ENCODE results near the gene PIK3CB.
"Not testable (repeated sequence)": the region's sequence is repeated elsewhere in the genome, so short reads cannot be mapped to it uniquely, and the experiment has no call there.

Gene PIK3CB

DNA sequence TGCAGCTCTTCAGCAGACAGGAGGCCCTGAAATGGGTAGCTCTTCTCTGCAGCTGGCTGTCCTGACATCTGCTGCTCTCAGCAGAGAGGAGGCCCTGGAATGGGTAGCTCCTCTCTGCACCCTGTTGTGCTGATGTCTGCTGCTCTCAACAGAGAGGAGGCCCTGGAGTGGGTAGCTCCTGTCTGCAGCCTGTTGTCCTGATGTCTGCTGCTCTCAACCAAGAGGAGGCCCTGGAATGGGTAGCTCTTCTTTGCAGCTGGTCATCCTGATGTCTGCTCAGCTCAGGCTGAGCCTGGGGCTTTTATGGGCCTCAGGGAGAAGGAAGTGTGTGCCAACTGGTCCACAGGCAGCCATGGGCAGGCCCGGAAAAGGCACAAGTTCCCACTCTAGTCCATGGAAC is 66.6 kb downstream of the PIK3CB start:
- in situ Hi-C loops (cut with MboI; ENCODE audit: low sequenced_read_pairs), result no loop called here

DNA sequence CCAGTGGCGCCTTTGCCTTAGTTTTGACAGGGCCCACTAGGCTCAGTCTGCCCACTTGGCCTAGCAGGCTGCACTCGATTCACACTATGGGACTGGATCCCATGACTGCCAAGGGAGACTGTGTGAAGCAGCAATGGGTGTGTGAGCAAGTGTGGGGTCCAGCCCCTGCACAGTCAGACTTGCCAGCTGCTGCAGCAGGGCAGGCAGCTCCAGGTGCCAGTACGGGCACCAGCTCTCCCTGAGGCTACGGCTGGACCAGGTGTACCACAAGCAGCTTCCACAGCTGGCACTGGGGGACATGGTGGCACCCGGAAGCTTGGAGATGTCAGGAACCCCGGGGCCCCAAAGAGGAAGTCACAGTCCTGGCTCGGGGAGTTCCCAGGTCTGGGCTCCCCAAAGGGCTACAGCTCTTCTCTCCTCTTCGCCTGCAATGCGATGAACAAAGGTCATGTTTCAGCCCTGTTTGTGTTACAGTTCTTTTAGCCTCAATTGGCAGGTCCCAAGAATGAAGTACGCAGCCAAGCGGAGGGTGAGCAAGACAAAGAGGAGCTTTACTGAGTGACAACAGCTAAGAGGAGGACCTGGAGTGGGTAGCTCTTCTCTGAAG is 67.1 kb downstream of the PIK3CB start:
- in situ Hi-C loops (cut with MboI; ENCODE audit: low sequenced_read_pairs), result no loop called here

- in situ Hi-C loops (cut with MboI; ENCODE audit: low sequenced_read_pairs), result no loop called here
Observed at GRCh38 chr3:138761002-138761401, 73.7 kb downstream of the PIK3CB start.

- in situ Hi-C loops (cut with MboI; ENCODE audit: low sequenced_read_pairs), result no loop called here
Observed at GRCh38 chr3:138748190-138748589, 86.5 kb downstream of the PIK3CB start.

DNA sequence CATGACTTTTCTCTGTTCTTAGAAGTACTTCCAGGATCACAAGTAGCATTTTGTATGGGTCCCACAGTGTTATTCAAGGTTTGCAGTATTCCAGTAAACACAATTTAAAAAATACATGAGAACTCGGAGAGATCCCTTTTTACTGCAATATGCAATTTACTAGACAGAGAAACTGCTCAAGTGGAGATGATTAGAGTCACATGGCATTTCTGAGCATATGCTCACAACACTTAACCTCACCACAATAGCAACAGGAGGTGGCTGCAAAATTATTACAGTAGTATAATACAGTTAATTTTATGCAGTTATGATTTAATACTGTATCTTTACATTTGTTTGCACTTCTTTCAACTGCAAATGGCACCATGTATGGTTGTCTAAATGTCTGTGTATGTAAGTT is 87.5 kb downstream of the PIK3CB start:
- in situ Hi-C loops (cut with MboI; ENCODE audit: low sequenced_read_pairs), result no loop called here

GRCh38 chr3:138740072-138740471 is 94.7 kb downstream of the PIK3CB start:
- in situ Hi-C loops (cut with MboI; ENCODE audit: low sequenced_read_pairs), result no loop called here

DNA sequence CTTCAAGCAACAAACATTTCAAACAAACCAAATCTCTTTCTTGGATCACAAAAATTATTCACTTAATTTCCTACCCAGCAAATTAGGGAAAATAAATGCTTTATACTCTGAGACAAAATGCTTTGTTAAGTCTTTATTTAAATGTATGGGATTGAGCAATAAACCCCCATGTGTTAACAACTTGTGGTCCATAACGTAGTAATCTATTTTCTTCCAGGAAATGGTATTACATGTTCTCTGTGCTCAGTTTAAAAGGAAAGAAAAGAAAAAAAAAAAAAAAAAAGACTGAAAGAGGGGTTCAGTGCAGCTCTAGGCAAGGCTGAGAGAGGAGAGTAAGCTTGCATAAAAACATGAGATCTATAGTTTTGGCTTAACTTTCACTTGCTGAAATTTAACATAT is 102.3 kb downstream of the PIK3CB start:
- in situ Hi-C loops (cut with MboI; ENCODE audit: low sequenced_read_pairs), result no loop called here

DNA sequence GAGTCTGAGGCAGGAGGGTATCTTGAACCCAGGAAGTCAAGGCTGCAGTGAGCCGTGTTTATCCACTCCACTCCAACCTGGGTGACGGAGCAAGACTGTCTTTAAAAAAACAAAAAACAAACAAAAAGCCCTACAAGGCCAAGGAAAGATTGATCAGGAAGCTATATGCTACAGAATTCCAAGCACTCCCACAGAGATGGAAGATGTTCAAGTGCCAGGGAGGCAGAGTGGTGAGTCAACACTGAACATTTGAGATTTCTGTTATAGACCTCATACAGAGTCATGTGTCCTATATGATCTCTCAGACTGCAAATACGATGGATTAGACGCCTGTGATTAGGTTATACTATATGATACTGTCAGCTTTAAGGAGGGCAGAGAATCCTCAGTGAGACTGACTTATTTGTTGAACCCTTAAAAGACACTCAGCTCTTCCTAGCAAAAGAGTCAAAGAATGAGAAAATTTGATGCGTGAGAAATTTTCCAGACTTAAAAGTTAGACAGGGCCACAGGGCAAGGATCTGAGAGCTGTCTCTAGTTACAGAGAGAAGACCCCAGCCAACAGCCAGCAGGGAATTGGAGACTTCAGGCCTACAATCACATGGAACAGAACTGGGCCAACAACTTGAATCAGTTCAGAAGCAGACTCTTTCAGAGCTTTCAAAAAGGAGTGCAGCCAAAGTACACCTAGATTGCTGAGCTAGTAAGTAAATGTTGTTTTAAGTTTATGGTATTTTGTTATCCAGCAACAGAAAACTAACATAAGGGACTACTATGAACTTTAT is 107.6 kb downstream of the PIK3CB start:
- in situ Hi-C loops (cut with MboI; ENCODE audit: low sequenced_read_pairs), result no loop called here

DNA sequence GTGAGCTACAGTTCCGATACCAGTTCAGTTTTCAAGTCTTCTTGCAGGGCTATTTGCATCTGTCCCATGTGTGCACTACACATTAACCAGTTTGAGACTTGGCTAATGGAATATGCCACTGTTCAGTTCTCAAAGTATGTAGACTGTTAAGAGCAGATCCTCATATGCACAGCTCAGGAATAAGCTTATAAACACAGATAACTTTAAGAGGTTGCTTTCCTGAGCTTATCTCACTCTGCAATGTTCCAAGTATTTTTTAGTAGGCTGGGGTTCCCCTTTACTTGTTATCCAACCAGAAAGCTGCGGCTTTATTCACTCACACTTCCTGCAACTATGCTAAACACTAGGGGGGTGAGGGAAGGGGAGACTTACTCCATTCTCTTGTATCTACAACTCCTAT is 108.7 kb downstream of the PIK3CB start:
- in situ Hi-C loops (cut with MboI; ENCODE audit: low sequenced_read_pairs), result not testable (repeated sequence)

DNA sequence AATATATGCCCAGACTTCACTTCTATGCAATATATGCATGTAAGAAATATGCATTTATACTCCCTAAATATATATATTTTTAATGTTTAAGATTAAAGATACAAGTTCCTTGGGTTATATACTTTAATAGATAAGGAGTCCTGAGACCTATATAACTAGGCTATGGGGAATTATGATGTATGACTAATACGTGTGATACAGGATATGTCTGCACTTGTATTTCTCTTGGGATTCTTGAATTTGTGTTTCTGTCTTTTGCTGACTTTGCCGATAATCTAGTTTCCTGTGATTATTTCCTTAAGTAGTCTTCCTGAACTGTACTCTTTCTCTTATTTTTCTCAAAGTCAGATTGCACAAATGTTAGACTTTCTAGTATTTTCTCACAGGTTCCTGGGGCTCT is 109.6 kb downstream of the PIK3CB start:
- in situ Hi-C loops (cut with MboI; ENCODE audit: low sequenced_read_pairs), result no loop called here

GRCh38 chr3:138724443-138724842 is 110.3 kb downstream of the PIK3CB start:
- in situ Hi-C loops (cut with MboI; ENCODE audit: low sequenced_read_pairs), result no loop called here

DNA sequence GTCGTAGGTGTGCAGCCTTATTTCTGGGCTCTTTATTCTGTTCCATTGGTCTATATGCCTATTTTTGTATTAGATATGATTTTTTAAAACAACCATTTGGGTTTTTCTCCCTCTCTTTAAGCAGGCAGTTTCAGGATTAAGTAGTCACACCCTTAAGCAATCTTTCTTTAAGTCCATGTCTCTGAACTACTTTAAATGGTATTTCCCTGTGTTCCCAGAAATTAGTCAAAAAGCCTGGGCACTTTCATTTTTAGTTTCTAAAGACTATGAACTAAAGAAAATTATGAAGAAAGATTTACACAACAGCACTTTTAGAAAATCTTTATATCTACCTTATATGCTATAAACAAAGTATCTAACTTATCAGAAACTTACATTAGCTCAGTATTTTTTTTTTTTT is 115.9 kb downstream of the PIK3CB start:
- in situ Hi-C loops (cut with MboI; ENCODE audit: low sequenced_read_pairs), result no loop called here

DNA sequence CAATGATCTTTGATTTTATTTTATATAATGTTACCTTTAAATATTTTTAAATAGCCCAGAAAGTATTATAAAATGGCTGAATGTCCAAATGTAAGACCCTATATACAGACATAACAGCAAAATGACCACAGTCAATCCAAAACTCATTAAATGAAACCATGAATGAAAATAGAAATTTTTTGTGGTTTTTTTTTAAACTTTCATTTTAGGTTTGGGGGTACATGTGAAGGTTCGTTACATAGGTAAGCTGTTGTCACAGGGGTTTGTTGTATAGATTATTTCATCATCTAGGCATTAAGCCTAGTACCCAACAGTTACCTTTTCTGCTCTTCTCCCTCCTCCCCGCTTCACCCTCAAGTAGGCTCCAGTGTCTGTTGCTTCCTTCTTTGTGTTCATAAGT is 117.4 kb downstream of the PIK3CB start:
- in situ Hi-C loops (cut with MboI; ENCODE audit: low sequenced_read_pairs), result no loop called here

- in situ Hi-C loops (cut with MboI; ENCODE audit: low sequenced_read_pairs), result no loop called here
Observed at GRCh38 chr3:138712086-138712485, 122.6 kb downstream of the PIK3CB start.

DNA sequence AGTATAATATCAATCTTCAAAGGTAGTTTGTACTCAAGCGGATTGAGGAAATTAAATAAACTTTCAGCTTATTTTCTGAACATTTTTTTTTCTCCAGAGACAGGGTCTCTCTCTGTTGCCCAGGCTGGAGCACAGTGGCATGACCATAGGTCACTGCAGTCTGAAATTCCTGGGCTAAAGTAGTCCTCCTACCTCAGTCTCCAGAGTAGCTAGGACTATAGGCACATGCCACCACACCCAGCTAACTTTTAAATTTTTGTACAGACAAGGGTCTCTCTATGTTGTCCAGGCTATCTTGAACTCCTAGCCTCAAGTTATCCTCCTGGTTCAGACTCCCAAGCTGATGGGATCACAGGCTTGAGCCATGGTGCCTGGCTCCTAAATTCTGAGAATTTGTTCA is 129.1 kb downstream of the PIK3CB start:
- in situ Hi-C loops (cut with MboI; ENCODE audit: low sequenced_read_pairs), result no loop called here

DNA sequence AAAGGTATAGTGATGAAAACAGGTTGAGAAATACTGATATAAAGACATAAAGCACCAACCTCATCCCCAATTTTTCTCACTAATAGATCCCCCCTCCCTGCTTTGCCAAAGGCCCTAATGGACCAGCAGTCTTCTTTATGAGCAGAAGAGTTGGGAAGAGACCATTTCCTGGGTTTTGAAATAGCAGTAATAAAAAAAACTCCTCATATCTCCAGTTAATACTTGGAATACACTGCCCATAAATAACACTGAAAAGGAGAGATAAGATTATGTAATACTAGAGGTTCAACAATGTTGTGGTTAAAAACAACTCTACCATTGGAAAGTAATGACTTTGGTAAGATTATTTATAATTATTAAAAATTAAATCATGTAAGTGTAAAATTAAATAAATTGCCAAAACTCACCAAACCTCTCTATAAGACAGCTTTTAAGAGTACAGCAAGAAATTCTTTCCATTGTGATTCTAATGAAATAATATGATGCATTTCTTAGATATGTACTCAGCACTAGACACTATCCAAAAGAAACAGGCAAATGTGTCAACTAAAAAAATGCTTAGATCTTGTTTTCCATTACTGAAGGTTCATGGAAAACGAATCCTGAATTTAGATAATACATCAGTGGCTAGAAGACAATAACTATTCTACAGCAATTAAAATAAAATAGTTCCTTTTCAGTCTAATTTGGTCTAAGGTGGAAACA is 137.9 kb downstream of the PIK3CB start:
- in situ Hi-C loops (cut with MboI; ENCODE audit: low sequenced_read_pairs), result loop anchor here (10.0 kb wide), 1 partner anchor 228 kb away; no protein-coding TSS in a partner anchor

DNA sequence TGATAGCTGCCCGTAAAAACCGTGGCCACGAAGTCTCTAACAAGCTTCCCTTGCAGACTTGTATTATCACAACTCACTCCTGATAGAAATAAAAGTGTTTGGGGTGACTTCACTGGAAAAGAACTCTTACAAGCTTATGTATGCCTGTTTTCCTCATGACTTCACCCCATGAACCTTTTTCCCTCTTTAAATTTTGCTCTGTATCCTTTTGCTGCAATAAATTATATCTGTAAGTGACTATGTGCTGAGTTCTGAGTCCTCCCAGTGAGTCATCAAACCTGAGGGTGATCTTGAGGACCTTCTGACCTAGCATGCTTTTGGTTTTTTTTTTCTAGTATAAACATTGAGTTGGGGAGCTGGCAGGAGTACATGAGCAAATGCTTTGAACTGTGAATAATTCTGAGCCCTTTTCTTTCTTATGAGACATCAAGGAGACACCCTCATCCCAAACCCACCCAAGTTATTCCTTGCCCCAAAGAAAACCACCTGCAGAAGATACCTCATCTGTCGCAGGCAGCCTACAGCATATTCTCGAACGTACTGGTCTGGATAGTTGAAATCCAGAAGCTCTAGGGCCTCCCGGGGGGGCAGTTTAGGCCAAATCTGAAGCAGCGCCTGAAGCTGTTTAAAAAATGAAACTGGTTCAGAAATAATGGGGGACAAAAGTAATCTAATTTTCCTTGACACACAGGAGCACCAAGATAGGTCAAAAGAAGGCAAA is 140.3 kb downstream of the PIK3CB start:
- in situ Hi-C loops (cut with MboI; ENCODE audit: low sequenced_read_pairs), result loop anchor here (10.0 kb wide), 1 partner anchor 230 kb away; no protein-coding TSS in a partner anchor

DNA sequence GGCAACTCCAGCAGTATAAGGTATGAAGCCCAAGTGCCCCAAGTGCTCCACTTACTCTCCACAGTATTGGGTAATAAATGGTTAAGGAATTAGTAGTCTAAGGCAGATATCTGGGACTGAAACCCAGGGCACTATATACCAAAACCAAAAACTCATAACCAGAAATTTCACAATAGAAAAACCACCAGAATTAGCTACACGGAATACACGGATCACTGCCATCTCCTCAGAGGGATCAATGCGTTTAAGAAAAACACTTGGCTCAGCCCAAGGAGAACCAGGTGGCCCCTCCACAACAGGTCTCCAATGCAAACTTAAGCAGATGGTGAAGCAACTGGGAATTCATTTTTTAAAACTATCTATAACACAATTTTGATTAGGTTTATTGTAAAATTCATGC is 142.6 kb downstream of the PIK3CB start:
- in situ Hi-C loops (cut with MboI; ENCODE audit: low sequenced_read_pairs), result loop anchor here (10.0 kb wide), 1 partner anchor 233 kb away; no protein-coding TSS in a partner anchor

DNA sequence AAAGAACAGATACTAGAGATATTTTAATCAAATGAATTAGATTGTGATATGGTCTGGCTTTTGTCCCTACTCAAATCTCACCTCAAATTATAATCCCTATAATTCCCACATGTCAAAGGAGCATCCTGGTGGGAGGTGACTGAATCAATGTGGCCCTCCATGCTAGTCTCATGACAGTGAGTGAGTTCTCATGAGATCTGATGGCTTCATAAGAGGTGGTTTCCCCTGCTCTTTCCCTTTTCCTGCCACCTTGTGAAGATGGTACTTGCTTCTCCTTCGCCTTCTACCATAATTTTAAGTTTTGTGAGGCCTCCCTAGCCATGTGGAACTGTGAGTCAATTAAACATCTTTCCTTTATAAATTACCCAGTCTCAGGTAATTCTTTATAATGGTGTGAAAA is 143.4 kb downstream of the PIK3CB start:
- in situ Hi-C loops (cut with MboI; ENCODE audit: low sequenced_read_pairs), result loop anchor here (10.0 kb wide), 1 partner anchor 233 kb away; no protein-coding TSS in a partner anchor

DNA sequence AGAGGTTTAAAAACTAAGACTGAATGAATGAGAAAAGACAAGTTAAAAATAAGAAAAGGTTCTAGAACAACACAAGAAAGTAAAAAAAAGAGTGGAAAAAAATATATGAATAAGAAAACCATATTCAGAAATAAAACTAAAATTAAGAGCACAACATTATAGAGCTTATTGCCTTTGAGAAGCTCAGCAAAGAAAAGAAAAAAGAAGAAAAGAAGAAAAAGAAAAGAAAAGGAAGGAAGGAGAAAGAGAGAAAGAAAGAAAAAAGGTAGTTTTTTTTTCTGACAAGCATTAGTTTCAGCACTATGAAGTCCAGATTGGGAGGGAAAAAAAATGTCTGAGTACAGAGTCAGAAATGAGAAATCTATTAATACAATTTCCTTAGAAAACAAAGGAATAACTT is 144.7 kb downstream of the PIK3CB start:
- in situ Hi-C loops (cut with MboI; ENCODE audit: low sequenced_read_pairs), result loop anchor here (10.0 kb wide), 1 partner anchor 235 kb away; no protein-coding TSS in a partner anchor

DNA sequence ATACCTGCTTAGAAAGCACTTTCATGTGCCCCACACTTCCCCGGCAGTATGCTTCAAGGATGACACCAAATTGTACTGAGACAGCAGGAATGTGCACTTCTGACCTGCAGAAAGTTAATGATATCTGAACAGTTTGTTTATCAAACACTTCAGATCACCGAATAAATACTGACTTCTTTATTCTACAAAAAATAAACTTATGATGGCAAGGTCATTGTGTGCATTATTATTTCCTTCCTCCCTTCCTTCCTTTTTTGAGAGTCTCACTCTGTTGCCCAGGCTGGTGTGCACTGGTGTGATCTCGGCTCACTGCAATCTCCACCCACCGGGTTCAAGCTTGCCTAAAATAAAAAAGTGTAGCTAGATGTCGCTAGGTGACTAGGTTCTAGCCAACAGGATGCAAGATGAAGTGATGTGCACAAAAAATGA is 145.8 kb downstream of the PIK3CB start:
- in situ Hi-C loops (cut with MboI; ENCODE audit: low sequenced_read_pairs), result no loop called here

All from HL-60/S4 (cell line).